AG04450 (cell line): ENCODE measurements around the gene CDH22. TPM values are rescaled to one million over a fixed set of nuclear protein-coding genes. Genes with fewer than 3 reads are reported as not detected.

Experiments
- CTCF ChIA-PET: fragments of 300-600, 350-600 bp; formaldehyde crosslinking; extraction: SDS; loops from one replicate; lab custom pipeline; 2022; ENCODE audit warnings: antibody characterized with exemption, inconsistent platforms; lab: Charles Lee
- POLR2A ChIA-PET: fragments of 350-600 bp; formaldehyde crosslinking; extraction: SDS; loops from one replicate; lab custom pipeline; 2021; ENCODE audit warnings: antibody characterized with exemption, inconsistent platforms; lab: Yijun Ruan, JAX
- DNase-seq: peaks from one replicate; pipeline ENCODE4 v3.0.0-alpha.2; 2011; ENCODE audit warnings: low read depth, low spot score
- H3K27ac ChIP-seq: one replicate; pipeline ENCODE4 v1.5.1; 2012; ENCODE audit warnings: low read depth, low read length, control low read depth
- H3K27me3 ChIP-seq: one replicate; pipeline ENCODE4 v1.6.0; 2012; ENCODE audit warnings: low read length; ENCODE audit not compliant: control insufficient read depth, insufficient read depth
- H3K4me3 ChIP-seq: 2 replicates; pipeline ENCODE4 v1.5.1; 2011; ENCODE audit warnings: mild to moderate bottlenecking, low read depth, low read length, control low read depth
- H3K9me3 ChIP-seq: 2 replicates; pipeline ENCODE4 v1.5.1; 2012; ENCODE audit warnings: low read length; ENCODE audit not compliant: control insufficient read depth, insufficient read depth
- polyA plus RNA-seq: library from polyadenylated mRNA; depleted of rRNA; stranded (reverse); fragments of >200 nt; gene quantifications from 2 replicates; pipeline ENCODE4 v1.2.3, GENCODE V29; 2011
- TF ChIP-seq, protein P1 (sequence below): IDR thresholded peaks from 2 replicates; pipeline ENCODE4 v1.5.1; 2011; ENCODE audit warnings: low read depth, low read length, control low read depth, inconsistent platforms

CDH22 gene
- polyA plus RNA-seq, 1 experiment = not detected

DNA sequence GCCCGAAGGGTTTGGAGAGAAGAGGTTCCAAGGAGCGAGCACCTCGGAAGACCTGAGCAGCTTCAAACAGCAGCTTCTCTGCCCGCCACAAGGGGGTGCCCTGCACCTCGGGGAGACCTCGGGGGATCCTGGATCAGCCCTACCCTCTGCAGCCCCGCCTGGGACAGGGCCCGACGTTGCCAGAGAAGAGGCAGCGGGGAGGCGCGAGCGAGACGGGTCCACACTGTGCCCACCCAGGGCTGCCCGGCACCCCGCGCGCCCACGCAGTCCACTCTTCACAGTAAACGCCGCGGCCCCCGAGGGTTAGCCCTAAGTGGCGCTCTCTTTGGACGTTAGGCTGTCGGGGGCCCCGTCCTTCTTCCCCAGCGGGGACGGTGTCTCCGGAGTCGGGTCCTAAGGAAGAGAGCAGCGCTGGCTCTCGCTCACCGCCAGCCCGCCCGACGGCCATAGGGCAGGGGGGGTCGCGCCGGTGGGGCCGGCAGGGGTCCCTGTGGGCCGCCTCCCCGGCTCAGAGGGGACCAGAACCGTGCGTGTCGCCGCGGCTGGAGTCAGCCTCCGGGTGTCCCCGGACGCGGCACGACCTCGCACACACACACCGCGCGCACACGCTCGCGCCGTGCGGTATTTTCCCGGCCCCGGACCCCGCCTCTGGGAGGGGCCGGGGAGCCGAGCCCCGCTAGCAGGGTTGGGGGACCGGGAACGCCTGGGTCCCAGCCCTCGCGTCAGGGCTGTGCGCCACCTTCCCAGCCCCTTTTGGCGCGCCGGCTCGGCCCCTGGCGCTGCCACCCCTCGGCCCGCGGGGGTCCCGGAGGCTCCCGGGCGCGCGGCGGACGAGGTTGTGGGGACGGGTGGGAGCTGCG lies 929 bp downstream of the CDH22 start:
- ChIA-PET POLR2A (no interaction called here), CTCF (interaction anchor here (0.8 to 0.9 kb wide), 4 partner anchors 9 to 42 kb away, joined by 3 to 4 read pairs (median 3); no protein-coding TSS in a partner anchor)
- no peak overlapping the region for H3K27ac ChIP-seq
- no peaks in the 10 kb centered on the region; the same call in 1 of the 2 replicates for H3K9me3 ChIP-seq
- peaks cover 72% of the 10 kb centered on the region for H3K27me3 ChIP-seq
- TF ChIP-seq, protein P1, sequence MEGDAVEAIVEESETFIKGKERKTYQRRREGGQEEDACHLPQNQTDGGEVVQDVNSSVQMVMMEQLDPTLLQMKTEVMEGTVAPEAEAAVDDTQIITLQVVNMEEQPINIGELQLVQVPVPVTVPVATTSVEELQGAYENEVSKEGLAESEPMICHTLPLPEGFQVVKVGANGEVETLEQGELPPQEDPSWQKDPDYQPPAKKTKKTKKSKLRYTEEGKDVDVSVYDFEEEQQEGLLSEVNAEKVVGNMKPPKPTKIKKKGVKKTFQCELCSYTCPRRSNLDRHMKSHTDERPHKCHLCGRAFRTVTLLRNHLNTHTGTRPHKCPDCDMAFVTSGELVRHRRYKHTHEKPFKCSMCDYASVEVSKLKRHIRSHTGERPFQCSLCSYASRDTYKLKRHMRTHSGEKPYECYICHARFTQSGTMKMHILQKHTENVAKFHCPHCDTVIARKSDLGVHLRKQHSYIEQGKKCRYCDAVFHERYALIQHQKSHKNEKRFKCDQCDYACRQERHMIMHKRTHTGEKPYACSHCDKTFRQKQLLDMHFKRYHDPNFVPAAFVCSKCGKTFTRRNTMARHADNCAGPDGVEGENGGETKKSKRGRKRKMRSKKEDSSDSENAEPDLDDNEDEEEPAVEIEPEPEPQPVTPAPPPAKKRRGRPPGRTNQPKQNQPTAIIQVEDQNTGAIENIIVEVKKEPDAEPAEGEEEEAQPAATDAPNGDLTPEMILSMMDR = peak; percentile 72
- no peak for DNase-seq
- H3K4me3 ChIP-seq = no peak overlapping the region

DNA sequence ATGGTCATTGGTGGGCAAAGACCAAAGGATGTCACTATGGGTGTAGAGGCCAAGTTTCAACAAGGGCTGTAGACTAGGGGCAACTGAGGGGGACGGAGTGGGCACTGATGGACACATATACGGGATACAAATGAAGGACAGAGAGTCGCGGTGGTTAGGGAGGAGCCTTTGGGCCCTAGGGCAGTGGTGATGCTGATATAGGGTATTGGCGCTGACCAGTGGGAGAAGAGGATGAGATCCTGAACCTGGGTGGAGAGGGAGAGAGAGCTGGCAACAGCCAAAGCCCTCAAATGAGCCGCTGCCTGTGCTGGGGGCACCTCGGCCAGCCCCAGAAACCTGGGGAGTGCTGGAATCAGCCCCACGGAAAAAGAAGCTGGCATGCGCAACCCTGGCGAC lies 1.6 kb downstream of the CDH22 start:
- Histone ChIP-seq H3K4me3 (no peak overlapping the region), H3K27ac (no peak overlapping the region), H3K27me3 (peaks cover 67% of the 10 kb centered on the region), H3K9me3 (no peaks in the 10 kb centered on the region; the same call in 1 of the 2 replicates)
- ChIA-PET POLR2A (no interaction called here), CTCF (interaction anchor here (0.8 to 0.9 kb wide), 4 partner anchors 9 to 42 kb away, joined by 3 to 4 read pairs (median 3); no protein-coding TSS in a partner anchor)
- TF ChIP-seq, protein P1 = no peak
- no peak for DNase-seq

DNA sequence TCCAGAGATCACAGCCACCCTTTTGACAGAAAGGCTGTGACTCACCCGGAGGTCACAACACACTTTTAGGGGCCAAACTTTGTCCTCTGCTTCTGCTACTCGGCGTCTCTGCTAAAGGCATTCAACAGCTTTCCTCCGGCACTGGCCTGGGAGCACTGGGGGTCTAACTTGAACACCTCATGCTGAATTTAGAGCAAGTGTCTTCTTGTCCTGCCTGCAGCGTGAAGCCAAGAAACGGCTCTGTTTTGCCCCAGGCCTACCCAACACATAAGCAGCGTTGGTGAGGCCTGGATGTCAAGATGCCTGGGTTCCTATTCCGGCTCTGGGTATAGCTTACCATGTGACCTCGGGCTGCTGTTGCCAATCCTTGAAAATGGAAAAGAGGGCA lies 2.3 kb downstream of the CDH22 start:
- no peak overlapping the region for H3K4me3 ChIP-seq
- POLR2A ChIA-PET = no interaction called here
- DNase-seq = no peak
- H3K27me3 ChIP-seq = peaks cover 59% of the 10 kb centered on the region
- CTCF ChIA-PET = interaction anchor here (0.9 to 1.3 kb wide), 3 partner anchors 20 to 132 kb away, joined by 3 to 5 read pairs (median 3); no protein-coding TSS in a partner anchor
- H3K27ac ChIP-seq = no peak overlapping the region
- TF ChIP-seq, protein P1 = no peak
- no peaks in the 10 kb centered on the region; the same call in 1 of the 2 replicates for H3K9me3 ChIP-seq

DNA sequence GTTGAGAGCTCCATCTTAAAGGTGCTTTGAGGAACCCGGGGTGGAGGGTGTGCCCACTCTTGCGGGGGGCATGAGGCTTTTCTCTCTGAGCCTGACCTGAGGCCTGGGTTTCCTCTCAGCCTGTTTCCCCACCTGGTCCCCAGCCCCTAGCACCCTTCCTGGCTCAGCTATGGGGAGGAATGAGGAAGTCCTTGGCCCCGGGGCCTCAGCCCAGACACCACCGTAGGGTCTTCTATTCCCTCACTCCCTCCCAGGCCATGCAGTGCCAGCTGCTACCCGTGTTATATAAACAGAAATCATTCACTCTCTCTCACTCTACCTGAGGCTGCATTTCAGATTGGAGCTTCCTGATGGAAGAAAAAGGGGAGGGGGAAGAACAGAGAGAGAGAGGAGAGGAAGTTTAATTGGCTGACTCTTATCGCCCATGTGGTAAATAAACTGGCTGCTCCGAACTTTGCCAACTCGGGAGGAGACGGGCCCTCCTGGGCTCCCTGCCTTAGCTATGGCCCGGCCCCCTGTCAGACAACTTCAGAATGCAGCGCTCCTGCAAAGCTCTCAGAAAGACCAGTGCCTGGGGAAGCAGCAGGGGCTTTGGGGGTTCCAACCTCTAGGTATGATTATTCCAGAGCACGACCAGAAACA lies 2.8 kb downstream of the CDH22 start:
- ChIA-PET POLR2A (no interaction called here), CTCF (interaction anchor here (0.6 to 1.3 kb wide), 6 partner anchors 19 to 133 kb away, joined by 3 to 5 read pairs (median 3); no protein-coding TSS in a partner anchor)
- peaks cover 56% of the 10 kb centered on the region for H3K27me3 ChIP-seq

More for the DNA sequence above, 2.8 kb downstream of the CDH22 start:
- TF ChIP-seq, protein P1 = no peak
- H3K9me3 ChIP-seq = no peaks in the 10 kb centered on the region; the same call in 1 of the 2 replicates
- no peak for DNase-seq
- no peak overlapping the region for H3K4me3 ChIP-seq
- H3K27ac ChIP-seq = no peak overlapping the region
